Prostate gland (tissue), 2 donors: ENCODE results near the gene ACBD5. TPM values are rescaled to one million over a fixed set of nuclear protein-coding genes. Genes with fewer than 3 reads are reported as not detected.

Experiments used
- DNase-seq: peaks from one replicate; pipeline ENCODE4 v3.0.0-alpha.2; 2019; ENCODE audit warnings: low spot score
- H3K27ac ChIP-seq, 2 donors: fragments of 200-600 bp; sonication (generic); 2 replicates each; pipeline ENCODE4 v1.5.1; 2017 to 2019
- H3K27me3 ChIP-seq: fragments of 200-600 bp; sonication (generic); replicated peaks from 2 replicates; pipeline ENCODE4 v1.5.1; 2019; ENCODE audit not compliant: insufficient read depth
- H3K36me3 ChIP-seq, 2 donors: fragments of 200-600 bp; sonication (generic); 1 replicate in 1 of 2; 2 replicates in 1 of 2; pipeline versions ENCODE4 v1.5.1 to v1.8.1; 2017 to 2019
- H3K4me1 ChIP-seq: fragments of 200-600 bp; sonication (generic); replicated peaks from 2 replicates; pipeline ENCODE4 v1.5.1; 2019
- H3K4me3 ChIP-seq, 2 donors: fragments of 200-600 bp; sonication (generic); 2 replicates each; pipeline ENCODE4 v1.5.1; 2017 to 2019
- H3K9me3 ChIP-seq: fragments of 200-600 bp; sonication (generic); 2 replicates; pipeline ENCODE4 v1.5.1; 2017
- CTCF ChIP-seq, 4 experiments: fragments of 200-600 bp in 2 of 4; fragments of 450-650 bp in 2 of 4; sonication (generic) in 2 of 4; IDR thresholded peaks; 1 replicate in 3 of 4; 2 replicates in 1 of 4; pipeline ENCODE4 v1.5.1; 2016 to 2019; ENCODE audit warnings: antibody characterized with exemption in 4 of 4, mild to moderate bottlenecking in 2 of 4, moderate library complexity in 2 of 4
- POLR2A ChIP-seq: fragments of 450-650 bp; IDR thresholded peaks from one replicate; pipeline ENCODE4 v1.6.1; 2016; ENCODE audit warnings: antibody characterized with exemption, mild to moderate bottlenecking
- POLR2AphosphoS5 ChIP-seq: sonication (generic); formaldehyde crosslinking; IDR thresholded peaks from one replicate; pipeline ENCODE4 v1.6.1; 2017; ENCODE audit warnings: antibody characterized with exemption
- WGBS: methylation state at CpG from one replicate; pipeline ENCODE4 v1.1.5; 2018; 5-methylcytosine and 5-hydroxymethylcytosine counted together
- intact Hi-C: fragments of 100-400 bp; cut with DNase I; formaldehyde crosslinking; loops from one replicate; pipeline ENCODE4 v1.14.2; 2022
- total RNA-seq, 2 donors: library from RNA; depleted of rRNA; stranded (reverse); fragments of >200 nt; gene quantifications; one replicate each; pipeline ENCODE4 v1.1.0, GENCODE V29; 2016

ACBD5 gene
- total RNA-seq, 2 donors from 2014 or later = 28.9 to 33.7 TPM

GRCh38 chr10:27251554-27251953 lies 11.0 kb upstream of the ACBD5 start:
- Histone ChIP-seq H3K27ac (no peak overlapping the region), H3K4me3 (no peak overlapping the region), H3K27me3 (no peaks in the 10 kb centered on the region), H3K9me3 (no peaks in the 10 kb centered on the region), H3K4me1 (no peaks in the 10 kb centered on the region), H3K36me3 (no peaks in the 10 kb centered on the region)
- DNase-seq = no peak
- TF ChIP-seq CTCF (IDR thresholded peaks at IDR 0.05) (no peak), POLR2AphosphoS5 (no peak), POLR2A (no peak)
- intact Hi-C loops = no loop called here
- WGBS = 94% methylated on average over 14 of the region's 14 CpGs

- no peaks in the 10 kb centered on the region for H3K4me1 ChIP-seq
- no peak overlapping the region for H3K4me3 ChIP-seq
- no peaks in the 10 kb centered on the region for H3K9me3 ChIP-seq
- intact Hi-C loops = no loop called here
- 56% methylated on average over 4 of the region's 4 CpGs for WGBS
- DNase-seq = no peak
- H3K27me3 ChIP-seq = no peaks in the 10 kb centered on the region
- TF ChIP-seq CTCF (IDR thresholded peaks at IDR 0.05) (no peak), POLR2A (no peak), POLR2AphosphoS5 (no peak)
- no peaks in the 10 kb centered on the region for H3K36me3 ChIP-seq
- no peak overlapping the region for H3K27ac ChIP-seq
Observed at GRCh38 chr10:27248215-27248614, 7.6 kb upstream of the ACBD5 start.

- Histone ChIP-seq H3K36me3 (no peaks in the 10 kb centered on the region), H3K27me3 (no peaks in the 10 kb centered on the region), H3K27ac (no peak overlapping the region), H3K4me1 (no peaks in the 10 kb centered on the region), H3K9me3 (no peaks in the 10 kb centered on the region), H3K4me3 (no peak overlapping the region)
- TF ChIP-seq CTCF (IDR thresholded peaks at IDR 0.05) (no peak), POLR2AphosphoS5 (no peak), POLR2A (no peak)
- DNase-seq = no peak
- 85% methylated on average over 3 of the region's 3 CpGs for WGBS
- intact Hi-C loops = no loop called here
Observed at GRCh38 chr10:27247441-27247840, 6.8 kb upstream of the ACBD5 start.

- TF ChIP-seq CTCF (IDR thresholded peaks at IDR 0.05) (no peak), POLR2AphosphoS5 (no peak), POLR2A (no peak)
- no peaks in the 10 kb centered on the region for H3K9me3 ChIP-seq
- no peak for DNase-seq
- no peaks in the 10 kb centered on the region for H3K36me3 ChIP-seq
- WGBS = 77% methylated on average over 5 of the region's 5 CpGs
- H3K4me1 ChIP-seq = no peaks in the 10 kb centered on the region
- no peak overlapping the region for H3K27ac ChIP-seq
- intact Hi-C loops = no loop called here
- no peak overlapping the region for H3K4me3 ChIP-seq
- H3K27me3 ChIP-seq = no peaks in the 10 kb centered on the region
Observed at GRCh38 chr10:27247006-27247405, 6.4 kb upstream of the ACBD5 start.

GRCh38 chr10:27245836-27246235 lies 5.2 kb upstream of the ACBD5 start:
- WGBS = 69% methylated on average over 10 of the region's 11 CpGs
- no peaks in the 10 kb centered on the region for H3K9me3 ChIP-seq
- no peak for DNase-seq
- no peak overlapping the region for H3K27ac ChIP-seq
- no peaks in the 10 kb centered on the region for H3K36me3 ChIP-seq
- no peak overlapping the region for H3K4me3 ChIP-seq
- TF ChIP-seq CTCF (IDR thresholded peaks at IDR 0.05) (no peak), POLR2A (no peak), POLR2AphosphoS5 (no peak)
- no peaks in the 10 kb centered on the region for H3K27me3 ChIP-seq
- intact Hi-C loops = no loop called here
- H3K4me1 ChIP-seq = no peaks in the 10 kb centered on the region
